CD4-positive, alpha-beta T cell treated with Interleukin-15 for 1 hour (primary cell): ENCODE measurements around the gene DRAM1.

Experiments used
- DNase-seq: peaks from one replicate; pipeline ENCODE4 v3.0.0-alpha.2; 2020

The DRAM1 gene

GRCh38 chr12:101942250-101942605, 64.8 kb downstream of the DRAM1 start:
- DNase-seq, result no peak

GRCh38 chr12:101945369-101946232, 68.2 kb downstream of the DRAM1 start:
- no peak for DNase-seq

GRCh38 chr12:101946233-101946611, 68.8 kb downstream of the DRAM1 start:
- no peak for DNase-seq

GRCh38 chr12:101947316-101947715, 69.9 kb downstream of the DRAM1 start:
- no peak for DNase-seq

- DNase-seq, result no peak
Observed at GRCh38 chr12:101948365-101948764, 71.0 kb downstream of the DRAM1 start.

- DNase-seq, result no peak
Observed at GRCh38 chr12:101951002-101951670, 73.8 kb downstream of the DRAM1 start.

- DNase-seq, result no peak
Observed at GRCh38 chr12:101954113-101954512, 76.7 kb downstream of the DRAM1 start.

- DNase-seq, result no peak
Observed at GRCh38 chr12:101954676-101955075, 77.3 kb downstream of the DRAM1 start.

GRCh38 chr12:101957252-101957959, 80.0 kb downstream of the DRAM1 start:
- DNase-seq, result no peak

- no peak for DNase-seq
Observed at GRCh38 chr12:101959607-101960006, 82.2 kb downstream of the DRAM1 start.

- DNase-seq, result no peak
Observed at GRCh38 chr12:101962486-101962885, 85.1 kb downstream of the DRAM1 start.

GRCh38 chr12:101963697-101964096, 86.3 kb downstream of the DRAM1 start:
- no peak for DNase-seq

- DNase-seq, result no peak
Observed at GRCh38 chr12:101966496-101966895, 89.1 kb downstream of the DRAM1 start.

- DNase-seq, result no peak
Observed at GRCh38 chr12:101967506-101967905, 90.1 kb downstream of the DRAM1 start.

- no peak for DNase-seq
Observed at GRCh38 chr12:101968770-101969169, 91.4 kb downstream of the DRAM1 start.
